Articular chondrocyte of knee joint (primary cell): ENCODE data around the gene ZSCAN16. TPM values are rescaled to one million over a fixed set of nuclear protein-coding genes. Genes with fewer than 3 reads are reported as not detected.

Experiments used
- total RNA-seq: library from RNA; depleted of rRNA; stranded (reverse); fragments of >200 nt; gene quantifications from 2 replicates; pipeline ENCODE4 v1.2.3, GENCODE V29; 2012

ZSCAN16 gene
- 1.8 and 3.6 TPM in 2 replicates for total RNA-seq

DNA sequence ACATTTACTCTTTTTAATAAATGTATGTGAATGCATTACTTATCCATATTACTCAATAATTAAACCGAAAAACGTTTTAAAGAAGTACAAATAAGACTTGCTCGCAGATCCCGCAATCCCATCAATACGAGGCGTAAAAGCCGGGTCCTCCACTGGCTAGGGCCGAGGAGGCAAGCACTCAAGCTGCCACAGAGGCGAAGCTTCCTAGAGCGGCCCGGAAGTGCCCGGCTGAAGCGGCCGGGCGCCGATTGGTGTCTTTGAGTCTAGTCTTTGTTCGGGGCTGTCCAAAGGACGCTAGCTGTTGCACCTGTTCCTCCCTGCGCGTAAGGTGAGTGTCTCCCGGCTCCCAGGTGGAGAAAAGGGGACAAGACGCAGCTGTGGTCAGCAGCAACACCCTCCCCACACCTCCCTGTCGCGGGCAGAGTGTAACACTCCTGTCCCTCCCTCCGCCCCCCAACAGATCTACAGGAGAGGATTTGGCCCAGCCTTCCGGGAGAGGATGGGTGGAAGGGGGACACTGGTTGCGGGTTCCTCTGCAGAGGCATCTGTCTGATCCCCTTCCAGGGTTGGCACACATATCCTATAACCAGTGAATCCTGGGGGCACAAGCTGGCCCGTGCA, at the start of gene ZSCAN16:
TSS of gene ZSCAN16 (plus strand) at position 260 of the 621 bp plus-strand sequence. CDS start 835 bp downstream, outside the sequence.

DNA sequence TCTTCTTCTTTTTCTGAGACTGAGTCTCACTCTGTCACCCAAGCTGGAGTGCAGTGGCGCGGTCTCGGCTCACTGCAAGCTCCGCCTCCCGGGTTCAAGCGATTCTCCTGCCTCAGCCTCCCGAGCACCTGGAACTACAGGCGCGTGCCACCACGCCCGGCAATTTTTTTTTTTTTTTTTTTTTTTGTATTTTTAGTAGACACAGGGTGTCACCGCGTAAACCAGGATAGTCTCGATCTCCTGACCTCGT, 44.1 kb upstream of the ZSCAN16 start, which contains the start of gene ZNF165:
TSS of gene ZNF165 (plus strand) at position 188 of the 250 bp plus-strand sequence. CDS start 4,913 bp downstream, outside the sequence.

DNA sequence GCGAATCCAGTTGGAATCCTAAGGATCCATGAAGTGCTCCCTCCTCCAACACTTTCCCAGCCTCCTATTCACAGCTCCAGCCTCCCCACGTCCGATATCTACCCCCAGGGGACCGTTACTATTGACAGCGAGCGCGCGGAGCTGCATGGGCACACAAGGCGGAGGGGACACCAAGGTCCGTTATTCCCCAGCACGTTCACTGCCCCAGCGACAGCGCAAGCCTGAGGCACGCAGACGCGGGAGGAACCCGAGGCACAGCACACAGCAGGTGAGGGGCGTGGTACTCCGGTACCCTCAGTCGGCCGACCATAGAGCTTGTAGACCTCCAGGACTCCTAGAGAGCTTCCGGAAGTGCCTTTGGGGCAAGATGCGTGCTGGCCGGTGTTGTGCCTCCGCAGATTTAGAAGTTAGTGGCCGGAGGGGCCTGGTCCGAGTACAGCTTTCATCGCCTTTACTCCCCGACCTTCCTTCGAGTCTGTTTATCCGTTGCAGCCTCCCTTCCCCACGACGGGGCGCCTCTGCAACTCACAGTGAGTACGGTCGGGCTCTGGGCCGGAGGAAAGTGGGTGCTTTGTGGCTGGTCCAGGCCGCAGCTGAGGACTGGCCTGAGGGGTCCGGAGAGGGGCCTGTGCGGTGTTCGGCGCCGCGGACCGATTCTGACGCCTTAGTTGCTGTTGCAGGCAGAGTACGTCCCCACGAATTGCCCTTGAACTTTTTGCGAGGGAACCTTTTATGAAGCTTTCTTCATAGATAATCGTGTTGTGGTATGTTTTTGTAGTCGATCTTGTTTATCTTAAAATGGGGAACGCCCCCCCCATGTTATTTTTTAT, 17.3 kb downstream of the ZSCAN16 start, which contains the start of gene ZKSCAN8:
TSS of gene ZKSCAN8 (plus strand) at position 384 of the 830 bp plus-strand sequence. CDS start 6,525 bp downstream, outside the sequence.

Other genes with a start within 250 kb of the ZSCAN16 start
- gene OR2B2, start 212.2 kb upstream of the ZSCAN16 start, total RNA-seq, result not detected in 2 replicates
- not detected in 2 replicates for gene OR2B6, start 167.4 kb upstream of the ZSCAN16 start, total RNA-seq
- gene ZNF165, start 44.0 kb upstream of the ZSCAN16 start, total RNA-seq, result 0.97 and 1.0 TPM in 2 replicates
- gene ZKSCAN8, start 17.3 kb downstream of the ZSCAN16 start, total RNA-seq, result 27.7 and 29.8 TPM in 2 replicates
- 9.8 and 12.0 TPM in 2 replicates for gene ZSCAN9, start 100.7 kb downstream of the ZSCAN16 start, total RNA-seq
- gene ZKSCAN4, start 127.7 kb downstream of the ZSCAN16 start, total RNA-seq, result 6.3 and 6.8 TPM in 2 replicates
- gene NKAPL, start 134.7 kb downstream of the ZSCAN16 start, total RNA-seq, result 0.78 and 1.8 TPM in 2 replicates
- gene ZSCAN26, start 142.5 kb downstream of the ZSCAN16 start, total RNA-seq, result 20.1 and 33.6 TPM in 2 replicates
- 4.6 and 6.4 TPM in 2 replicates for gene PGBD1, start 157.0 kb downstream of the ZSCAN16 start, total RNA-seq
- gene ZSCAN31, start 211.5 kb downstream of the ZSCAN16 start, total RNA-seq, result 1.6 and 1.7 TPM in 2 replicates
- gene ZKSCAN3, start 225.3 kb downstream of the ZSCAN16 start, total RNA-seq, result 4.6 and 5.7 TPM in 2 replicates